Lower leg skin (tissue), 4 donors: ENCODE measurements around the gene DRICH1. TPM values are rescaled to one million over a fixed set of nuclear protein-coding genes. Genes with fewer than 3 reads are reported as not detected.
"Not testable (repeated sequence)": the region's sequence is repeated elsewhere in the genome, so short reads cannot be mapped to it uniquely, and the experiment has no call there.

Experiments used
- DNase-seq, 2 donors: peaks; one replicate each; pipeline ENCODE4 v3.0.0-alpha.2; 2019; ENCODE audit warnings: low spot score in 2 of 2
- H3K4me3 ChIP-seq: fragments of 200-600 bp; sonication (generic); 2 replicates; pipeline ENCODE4 v1.5.1; 2017; ENCODE audit warnings: mild to moderate bottlenecking, low read depth; ENCODE audit not compliant: poor library complexity, severe bottlenecking
- POLR2A ChIP-seq, 2 donors: fragments of 450-650 bp; IDR thresholded peaks; one replicate each; pipeline ENCODE4 v1.6.1; 2016 to 2017; ENCODE audit warnings: antibody characterized with exemption in 2 of 2, mild to moderate bottlenecking in 1 of 2, moderate library complexity in 1 of 2
- WGBS, 2 donors: methylation state at CpG; one replicate each; pipeline ENCODE4 v1.1.5; 2018; 5-methylcytosine and 5-hydroxymethylcytosine counted together
- intact Hi-C: fragments of 100-400 bp; cut with DNase I; formaldehyde crosslinking; loops from one replicate; pipeline ENCODE4 v1.15.0; 2023; ENCODE audit warnings: low total_unique reads
- total RNA-seq, 4 donors: library from RNA; depleted of rRNA; stranded (reverse); fragments of >200 nt; gene quantifications; one replicate each; pipeline ENCODE4 v1.1.0, GENCODE V29; 2016
- TF ChIP-seq, protein P1 (sequence below), 3 donors: fragments of 450-650 bp; IDR thresholded peaks; one replicate each; pipeline ENCODE4 v1.5.1; 2016; ENCODE audit warnings: antibody characterized with exemption in 3 of 3, mild to moderate bottlenecking in 3 of 3, moderate library complexity in 2 of 3

The DRICH1 gene
- total RNA-seq, 4 donors from 2014 or later = 0.75 TPM; not detected in 3

GRCh38 chr22:23651676-23652075 is 19.6 kb upstream of the DRICH1 start:
- DNase-seq = no peak
- TF ChIP-seq POLR2A (IDR thresholded peaks at IDR 0.05) = no peak
- TF ChIP-seq, protein P1, sequence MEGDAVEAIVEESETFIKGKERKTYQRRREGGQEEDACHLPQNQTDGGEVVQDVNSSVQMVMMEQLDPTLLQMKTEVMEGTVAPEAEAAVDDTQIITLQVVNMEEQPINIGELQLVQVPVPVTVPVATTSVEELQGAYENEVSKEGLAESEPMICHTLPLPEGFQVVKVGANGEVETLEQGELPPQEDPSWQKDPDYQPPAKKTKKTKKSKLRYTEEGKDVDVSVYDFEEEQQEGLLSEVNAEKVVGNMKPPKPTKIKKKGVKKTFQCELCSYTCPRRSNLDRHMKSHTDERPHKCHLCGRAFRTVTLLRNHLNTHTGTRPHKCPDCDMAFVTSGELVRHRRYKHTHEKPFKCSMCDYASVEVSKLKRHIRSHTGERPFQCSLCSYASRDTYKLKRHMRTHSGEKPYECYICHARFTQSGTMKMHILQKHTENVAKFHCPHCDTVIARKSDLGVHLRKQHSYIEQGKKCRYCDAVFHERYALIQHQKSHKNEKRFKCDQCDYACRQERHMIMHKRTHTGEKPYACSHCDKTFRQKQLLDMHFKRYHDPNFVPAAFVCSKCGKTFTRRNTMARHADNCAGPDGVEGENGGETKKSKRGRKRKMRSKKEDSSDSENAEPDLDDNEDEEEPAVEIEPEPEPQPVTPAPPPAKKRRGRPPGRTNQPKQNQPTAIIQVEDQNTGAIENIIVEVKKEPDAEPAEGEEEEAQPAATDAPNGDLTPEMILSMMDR (IDR thresholded peaks at IDR 0.05) = no peak
- WGBS, 2 donors = 84 to 98% methylated on average over 6 of the region's 6 CpGs
- H3K4me3 ChIP-seq = no peak overlapping the region
- intact Hi-C loops = no loop called here

DNA sequence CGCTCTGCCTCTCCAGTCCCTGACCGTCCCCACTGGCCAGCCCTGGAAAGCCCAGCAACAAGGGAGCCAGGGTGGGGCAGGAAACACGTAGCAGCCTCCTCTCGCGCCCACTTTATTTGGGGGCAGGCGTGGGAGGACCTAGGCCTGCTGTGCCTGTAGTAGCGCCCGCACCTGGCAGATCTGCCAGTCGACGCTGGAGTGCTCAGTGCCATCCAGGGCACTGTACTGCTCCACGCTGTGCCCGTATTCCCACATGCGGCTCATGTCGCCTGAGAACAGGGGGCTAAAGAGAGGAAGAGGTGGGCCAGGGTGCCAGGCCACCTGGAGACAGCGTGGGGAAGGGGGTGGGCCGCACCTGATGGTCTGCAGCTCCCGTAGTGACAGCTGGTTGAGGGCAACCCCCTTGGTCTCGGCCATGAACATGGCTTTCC is 17.0 kb upstream of the DRICH1 start:
- WGBS, 2 donors = 86 to 97% methylated on average over 17 to 18 of the region's 18 CpGs
- no peak for DNase-seq
- intact Hi-C loops = no loop called here
- H3K4me3 ChIP-seq = no peak overlapping the region
- no peak for TF ChIP-seq POLR2A (IDR thresholded peaks at IDR 0.05)
- TF ChIP-seq, protein P1 (IDR thresholded peaks at IDR 0.05) = no peak

DNA sequence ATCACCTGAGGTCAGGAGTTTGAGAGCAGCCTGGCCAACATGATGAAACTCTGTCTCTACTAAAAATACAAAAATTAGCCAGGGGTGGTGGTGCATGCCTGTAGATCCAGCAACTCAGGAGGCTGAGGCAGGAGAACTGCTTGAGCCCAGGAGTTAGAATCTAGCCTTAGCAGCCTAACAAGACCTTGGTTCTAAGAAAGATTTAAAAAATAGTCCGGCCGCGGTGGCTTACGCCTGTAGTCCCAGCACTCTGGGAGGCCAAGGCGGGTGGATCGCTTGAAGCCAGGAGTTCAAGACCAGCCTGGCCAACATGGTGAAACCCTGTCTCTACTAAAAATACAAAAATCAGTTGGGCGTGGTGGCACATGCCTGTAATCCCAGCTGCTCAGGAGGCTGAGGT is 14.4 kb upstream of the DRICH1 start:
- H3K4me3 ChIP-seq, intact Hi-C loops, DNase-seq: not testable (repeated sequence)
- WGBS, 2 donors = 96 to 97% methylated on average over 7 of the region's 7 CpGs

GRCh38 chr22:23640206-23640605 is 8.1 kb upstream of the DRICH1 start:
- intact Hi-C loops = not testable (repeated sequence)

GRCh38 chr22:23639661-23640060 is 7.5 kb upstream of the DRICH1 start:
- intact Hi-C loops = no loop called here
- 90% methylated on average over 7 of the region's 7 CpGs for WGBS, 2 donors
- no peak for TF ChIP-seq POLR2A (IDR thresholded peaks at IDR 0.05)
- TF ChIP-seq, protein P1 (IDR thresholded peaks at IDR 0.05) = no peak
- H3K4me3 ChIP-seq = no peak overlapping the region
- no peak for DNase-seq

More at GRCh38 chr22:23640206-23640605, 8.1 kb upstream of the DRICH1 start:
- DNase-seq, H3K4me3 ChIP-seq: not testable (repeated sequence)
- 46 to 66% methylated on average over 5 to 6 of the region's 6 CpGs for WGBS, 2 donors

GRCh38 chr22:23638611-23639010 is 6.5 kb upstream of the DRICH1 start:
- no peak overlapping the region for H3K4me3 ChIP-seq
- intact Hi-C loops = no loop called here
- TF ChIP-seq POLR2A (IDR thresholded peaks at IDR 0.05) = no peak
- TF ChIP-seq, protein P1 (IDR thresholded peaks at IDR 0.05) = no peak
- DNase-seq = no peak
- 88 to 92% methylated on average over 12 of the region's 12 CpGs for WGBS, 2 donors

DNA sequence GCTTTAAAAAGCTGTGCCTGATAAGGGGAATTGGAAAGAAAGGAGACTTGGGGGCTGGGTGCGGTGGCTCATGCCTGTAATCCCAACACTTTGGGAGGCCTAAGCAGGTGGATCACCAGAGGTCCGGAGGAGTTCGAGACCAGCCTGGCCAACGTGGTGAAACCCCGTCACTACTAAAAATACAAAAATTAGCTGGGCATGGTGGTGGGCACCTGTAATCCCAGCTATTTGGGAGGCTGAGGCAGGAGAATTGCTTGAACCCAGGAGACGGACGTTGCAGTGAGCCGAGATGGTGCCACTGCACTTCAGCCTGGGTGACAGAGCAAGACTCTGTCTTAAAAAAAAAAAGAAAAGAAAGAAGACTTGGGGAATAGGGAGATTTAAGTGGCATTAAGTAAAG is 3.2 kb upstream of the DRICH1 start:
- H3K4me3 ChIP-seq, intact Hi-C loops, DNase-seq: not testable (repeated sequence)
- 94 to 95% methylated on average over 8 of the region's 8 CpGs for WGBS, 2 donors

DNA sequence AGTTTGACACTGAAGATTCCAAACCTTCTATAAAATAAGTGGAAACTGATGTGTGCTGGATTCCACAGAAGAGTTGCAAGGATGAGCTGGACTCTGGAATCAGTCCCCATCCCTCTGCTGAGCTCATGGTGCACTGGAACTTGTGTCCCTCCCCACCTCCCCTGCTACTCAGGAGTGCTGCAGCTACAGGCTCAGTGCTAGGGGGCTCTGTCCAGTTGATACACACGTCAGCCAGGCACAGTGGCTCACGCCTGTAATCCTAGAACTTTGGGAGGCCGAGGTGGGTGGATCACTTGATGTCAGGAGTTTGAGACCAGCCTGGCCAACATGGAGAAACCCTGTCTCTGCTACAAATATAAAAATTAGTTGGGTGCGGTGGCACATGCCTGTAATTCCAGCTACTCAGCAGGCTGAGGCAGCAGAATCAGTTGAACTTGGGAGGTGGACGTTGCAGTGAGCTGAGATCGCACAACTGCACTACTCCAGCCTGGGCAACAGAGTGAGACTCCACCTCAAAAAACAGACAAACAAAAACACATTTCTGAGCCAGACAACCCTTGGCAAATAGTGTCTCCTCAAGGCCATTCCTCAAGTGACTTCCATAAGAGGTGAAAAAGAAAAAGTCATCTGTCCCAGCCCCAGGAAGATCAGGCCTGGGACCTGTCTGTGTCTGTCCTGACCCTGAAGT is 3.9 kb downstream of the DRICH1 start:
- intact Hi-C loops, DNase-seq, H3K4me3 ChIP-seq: not testable (repeated sequence)
- 73 to 74% methylated on average over 6 of the region's 6 CpGs for WGBS, 2 donors

GRCh38 chr22:23627401-23628055 is 4.6 kb downstream of the DRICH1 start:
- intact Hi-C loops, H3K4me3 ChIP-seq, DNase-seq: not testable (repeated sequence)
- WGBS, 2 donors = 66 to 71% methylated on average over 3 of the region's 3 CpGs
